Neural cell (in vitro differentiated cells): ENCODE measurements around the gene EBF3. TPM values are rescaled to one million over a fixed set of nuclear protein-coding genes. Genes with fewer than 3 reads are reported as not detected.

Experiments
- H2AFZ ChIP-seq: fragments of 200-600, 300-800 bp; sonication (generic), shearing (Covaris generic); 2 replicates; pipeline ENCODE4 v1.6.0; 2014; ENCODE audit warnings: low read depth, mild to moderate bottlenecking, antibody characterized with exemption, low read length, moderate library complexity
- H3F3A ChIP-seq: fragments of 200-600 bp; shearing (Covaris generic); 2 replicates; pipeline ENCODE4 v1.6.1; 2016; ENCODE audit warnings: mild to moderate bottlenecking, moderate library complexity, mixed read lengths, antibody characterized with exemption, low read length; ENCODE audit not compliant: insufficient read depth, poor library complexity, severe bottlenecking
- H3K27ac ChIP-seq: fragments of 200-600, 300-800 bp; sonication (generic), shearing (Covaris generic); 2 replicates; pipeline ENCODE4 v1.5.1; 2014; ENCODE audit warnings: mild to moderate bottlenecking, low read length, moderate library complexity
- H3K27me3 ChIP-seq: fragments of 300-800, 200-600 bp; sonication (generic), shearing (Covaris generic); 2 replicates; pipeline ENCODE4 v1.6.0; 2014; ENCODE audit warnings: mild to moderate bottlenecking, low read depth, low read length, moderate library complexity; ENCODE audit not compliant: insufficient read depth
- H3K36me3 ChIP-seq: fragments of 300-800, 200-600 bp; sonication (generic), shearing (Covaris generic); 2 replicates; pipeline ENCODE4 v1.5.1; 2014; ENCODE audit warnings: mild to moderate bottlenecking, antibody characterized with exemption, low read length, moderate library complexity; ENCODE audit not compliant: insufficient read depth
- H3K4me2 ChIP-seq: fragments of 300-800, 200-600 bp; sonication (generic), shearing (Covaris generic); 2 replicates; pipeline ENCODE4 v1.6.0; 2014; ENCODE audit warnings: mild to moderate bottlenecking, low read length
- H3K4me3 ChIP-seq: fragments of 300-800, 200-600 bp; sonication (generic), shearing (Covaris generic); 2 replicates; pipeline ENCODE4 v1.5.1; 2014; ENCODE audit warnings: mild to moderate bottlenecking, low read length, moderate library complexity
- H3K79me2 ChIP-seq: fragments of 200-600 bp; shearing (Covaris generic); replicated peaks from 2 replicates; pipeline ENCODE4 v1.6.0; 2014; ENCODE audit warnings: mild to moderate bottlenecking, low read length, moderate library complexity; ENCODE audit not compliant: insufficient read depth
- H3K9ac ChIP-seq: fragments of 300-800, 200-600 bp; sonication (generic), shearing (Covaris generic); 2 replicates; pipeline ENCODE4 v1.6.1; 2016; ENCODE audit warnings: mild to moderate bottlenecking, low read length, mixed read lengths
- H3K9me2 ChIP-seq: fragments of 200-600 bp; shearing (Covaris generic); 2 replicates; pipeline ENCODE4 v1.6.1; 2016; ENCODE audit warnings: mild to moderate bottlenecking, low read length, mixed read lengths; ENCODE audit not compliant: insufficient read depth
- H3K9me3 ChIP-seq: fragments of 200-600, 300-800 bp; sonication (generic), shearing (Covaris generic); 2 replicates; pipeline ENCODE4 v1.6.1; 2016; ENCODE audit warnings: mild to moderate bottlenecking, mixed run types, low read length, moderate library complexity, mixed read lengths
- H4K20me1 ChIP-seq: fragments of 200-600 bp; shearing (Covaris generic); 2 replicates; pipeline ENCODE4 v1.6.1; 2016; ENCODE audit warnings: mild to moderate bottlenecking, mixed run types; ENCODE audit not compliant: insufficient read depth
- CTCF ChIP-seq: fragments of 450-650 bp; IDR thresholded peaks from 2 replicates; pipeline ENCODE4 v1.5.1; 2014; ENCODE audit warnings: antibody characterized with exemption, mild to moderate bottlenecking, moderate library complexity; ENCODE audit not compliant: poor library complexity, severe bottlenecking
- EP300 ChIP-seq: fragments of 450-650 bp; conservative IDR thresholded peaks from 2 replicates; pipeline ENCODE4 v1.6.1; 2014; ENCODE audit warnings: antibody characterized with exemption, mild to moderate bottlenecking, moderate library complexity; ENCODE audit not compliant: poor library complexity, severe bottlenecking
- EZH2 ChIP-seq: fragments of 200-600, 300-800 bp; shearing (Covaris generic), sonication (generic); IDR thresholded peaks from 2 replicates; pipeline ENCODE4 v1.6.1; 2014; ENCODE audit warnings: antibody characterized with exemption, low read length, borderline replicate concordance, mild to moderate bottlenecking; ENCODE audit not compliant: insufficient read depth, poor library complexity, severe bottlenecking
- MXI1 ChIP-seq: fragments of 450-650 bp; conservative IDR thresholded peaks from 2 replicates; pipeline ENCODE4 v1.6.1; 2014; ENCODE audit warnings: antibody characterized with exemption, mild to moderate bottlenecking; ENCODE audit not compliant: poor library complexity, severe bottlenecking
- POLR2AphosphoS5 ChIP-seq: IDR thresholded peaks from 2 replicates; pipeline ENCODE4 v1.6.1; 2012
- RAD21 ChIP-seq: fragments of 450-650 bp; conservative IDR thresholded peaks from 2 replicates; pipeline ENCODE4 v1.6.1; 2014; ENCODE audit warnings: antibody characterized with exemption, mild to moderate bottlenecking, moderate library complexity
- REST ChIP-seq: IDR thresholded peaks from 2 replicates; pipeline ENCODE4 v1.6.1; 2012; ENCODE audit warnings: borderline replicate concordance
- SMC3 ChIP-seq: fragments of 450-650 bp; conservative IDR thresholded peaks from 2 replicates; pipeline ENCODE4 v1.6.1; 2014; ENCODE audit warnings: antibody characterized with exemption, mild to moderate bottlenecking, moderate library complexity; ENCODE audit not compliant: poor library complexity
- TAF1 ChIP-seq: IDR thresholded peaks from 2 replicates; pipeline ENCODE4 v1.6.1; 2012; ENCODE audit warnings: low read depth
- polyA plus RNA-seq: library from polyadenylated mRNA; depleted of rRNA; stranded (reverse); fragments of >200 nt; gene quantifications from 2 replicates; pipeline ENCODE4 v1.2.3, GENCODE V29; 2014

The EBF3 gene
- polyA plus RNA-seq, 1 donor from 2014 or later: 0.38 TPM

GRCh38 chr10:129901389-129902006 lies 62.6 kb downstream of the EBF3 start:
- no peak for TF ChIP-seq MXI1
- TF ChIP-seq TAF1: no peak
- TF ChIP-seq REST: no peak
- TF ChIP-seq RAD21: no peak
- no peak for TF ChIP-seq CTCF
- TF ChIP-seq SMC3: no peak
- TF ChIP-seq EP300: no peak
- no peak for TF ChIP-seq POLR2AphosphoS5
- TF ChIP-seq EZH2: no peak
- Histone ChIP-seq H3F3A (no peaks in the 10 kb centered on the region), H3K27ac (no peak overlapping the region), H3K9me3 (no peaks in the 10 kb centered on the region), H3K9ac (no peak overlapping the region), H2AFZ (no peak overlapping the region), H3K4me3 (no peak overlapping the region), H3K36me3 (no peaks in the 10 kb centered on the region), H3K4me2 (no peak overlapping the region), H3K27me3 (no peaks in the 10 kb centered on the region), H3K9me2 (no peaks in the 10 kb centered on the region), H3K79me2 (no peaks in the 10 kb centered on the region), H4K20me1 (no peaks in the 10 kb centered on the region)

- H3F3A ChIP-seq: no peaks in the 10 kb centered on the region
- H2AFZ ChIP-seq: no peak overlapping the region
- no peak overlapping the region for H3K4me2 ChIP-seq
- no peaks in the 10 kb centered on the region for H3K36me3 ChIP-seq
- no peaks in the 10 kb centered on the region for H3K9me3 ChIP-seq
- H3K9me2 ChIP-seq: no peaks in the 10 kb centered on the region
- no peaks in the 10 kb centered on the region for H3K79me2 ChIP-seq
- H3K27me3 ChIP-seq: no peaks in the 10 kb centered on the region
- H3K9ac ChIP-seq: no peak overlapping the region
- no peaks in the 10 kb centered on the region for H4K20me1 ChIP-seq
- TF ChIP-seq POLR2AphosphoS5 (no peak), RAD21 (no peak), TAF1 (no peak), SMC3 (no peak), EZH2 (no peak), MXI1 (no peak), CTCF (no peak), EP300 (no peak), REST (no peak)
- no peak overlapping the region for H3K4me3 ChIP-seq
- no peak overlapping the region for H3K27ac ChIP-seq
These were observed 63.2 kb downstream of the EBF3 start for GRCh38 chr10:129900825-129901224.
